Retinal pigment epithelial cell (primary cell): Measurements from ENCODE around the gene APOL2.

ENCODE experiments used
- DNase-seq: peaks from one replicate; pipeline ENCODE4 v3.0.0-alpha.2; 2010; ENCODE audit warnings: low read depth
- H3K4me3 ChIP-seq: 2 replicates; pipeline ENCODE4 v1.5.1; 2011; ENCODE audit warnings: mild to moderate bottlenecking, low read length, control low read depth, moderate library complexity
- CTCF ChIP-seq: conservative IDR thresholded peaks from 2 replicates; pipeline ENCODE4 v1.5.1; 2011; ENCODE audit warnings: low read depth, low read length, control low read depth, inconsistent platforms

APOL2 gene

GRCh38 chr22:36226189-36226588, 13.1 kb downstream of the APOL2 start:
- no peak for TF ChIP-seq CTCF
- no peak for DNase-seq
- H3K4me3 ChIP-seq = no peak overlapping the region

GRCh38 chr22:36225333-36225922, 13.9 kb downstream of the APOL2 start:
- H3K4me3 ChIP-seq = no peak overlapping the region
- no peak for TF ChIP-seq CTCF
- DNase-seq = no peak

- no peak for DNase-seq
- TF ChIP-seq CTCF = no peak
- no peak overlapping the region for H3K4me3 ChIP-seq
Observed at GRCh38 chr22:36224245-36224644, 15.1 kb downstream of the APOL2 start.

GRCh38 chr22:36223504-36223903, 15.8 kb downstream of the APOL2 start:
- TF ChIP-seq CTCF = no peak
- DNase-seq = no peak
- H3K4me3 ChIP-seq = no peak overlapping the region

- DNase-seq = no peak
- TF ChIP-seq CTCF = no peak
- no peak overlapping the region for H3K4me3 ChIP-seq
Observed at GRCh38 chr22:36222887-36223450, 16.4 kb downstream of the APOL2 start.

GRCh38 chr22:36221799-36222751, 17.3 kb downstream of the APOL2 start:
- TF ChIP-seq CTCF = peak; percentile 82
- no peak for DNase-seq
- H3K4me3 ChIP-seq = no peak overlapping the region
